Stimulated activated naive B cell treated with anti-CD40 and anti-IgM and Interleukin-4, amounts not matched to agents 10 μg/mL and 1 μg/mL and 100 μg/mL, for 72 hours (primary cell): ENCODE data around the gene SLC12A6.
A peak's percentile ranks its signal among the peaks of the same experiment; 100 is the strongest.

Experiments used
- ATAC-seq, 2 donors: fragments of 150-1000 bp; cut with Tn5 transposase; replicated peaks; 2 replicates each; pipeline ENCODE4 v1.10.0; 2021; ENCODE audit warnings: moderate library complexity in 1 of 2
- DNase-seq: peaks from one replicate; pipeline ENCODE4 v3.0.0; 2021
- H3K27ac Mint-ChIP-seq: one replicate; pipeline ENCODE4 v1.8.0; 2022; ENCODE audit warnings: mild to moderate bottlenecking, mixed read lengths
- H3K27me3 Mint-ChIP-seq, 2 donors: one replicate each; pipeline ENCODE4 v1.8.0; 2022; ENCODE audit warnings: mixed read lengths in 2 of 2
- H3K36me3 Mint-ChIP-seq, 2 donors: one replicate each; pipeline ENCODE4 v1.8.0; 2022; ENCODE audit warnings: mixed read lengths in 2 of 2, mild to moderate bottlenecking in 1 of 2
- H3K4me1 Mint-ChIP-seq, 2 donors: one replicate each; pipeline ENCODE4 v1.8.0; 2022; ENCODE audit warnings: mixed read lengths in 2 of 2, mild to moderate bottlenecking in 1 of 2
- H3K4me3 Mint-ChIP-seq, 2 donors: one replicate each; pipeline ENCODE4 v1.8.0; 2022; ENCODE audit warnings: mild to moderate bottlenecking in 2 of 2, mixed read lengths in 2 of 2, moderate library complexity in 1 of 2
- H3K9me3 Mint-ChIP-seq, 2 donors: one replicate each; pipeline ENCODE4 v1.8.0; 2022; ENCODE audit warnings: mixed read lengths in 2 of 2, mild to moderate bottlenecking in 1 of 2

Gene SLC12A6

DNA sequence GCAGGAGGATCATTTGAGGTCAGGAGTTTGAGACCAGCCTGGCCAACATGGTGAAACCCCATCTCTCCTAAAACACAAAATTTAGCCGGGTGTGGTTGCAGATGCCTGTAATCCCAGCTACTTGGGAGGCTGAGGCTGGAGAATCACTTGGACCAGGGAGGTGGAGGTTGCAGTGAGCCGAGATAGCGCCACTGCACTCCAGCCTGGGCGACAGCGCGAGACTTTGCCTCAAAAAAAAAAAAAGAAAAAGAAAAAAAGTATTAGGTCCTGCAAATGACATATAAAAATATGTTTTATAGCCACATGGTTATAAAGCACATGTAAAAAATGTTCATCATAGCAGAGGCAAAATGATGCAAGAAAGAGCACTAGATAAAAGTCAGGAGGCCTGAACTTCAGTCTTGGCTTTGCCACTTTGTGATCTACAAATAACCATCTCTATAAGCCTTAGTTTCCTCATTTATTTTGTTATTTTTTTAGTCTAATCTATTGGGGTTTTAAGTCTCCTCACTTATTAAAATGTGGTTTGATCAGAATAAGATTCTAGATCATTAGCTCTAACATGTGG is 4.9 kb downstream of the SLC12A6 start:
- peaks cover 6 to 28% of the 10 kb centered on the region in 2 donors for H3K36me3 Mint-ChIP-seq
- peak overlapping the region; percentile 7 for H3K27ac Mint-ChIP-seq
- no peak for ATAC-seq
- no peak for DNase-seq
- peak overlapping the region in 1 of 2 donors; percentile 0 for H3K4me3 Mint-ChIP-seq
- H3K9me3 Mint-ChIP-seq = no peaks in the 10 kb centered on the region
- H3K27me3 Mint-ChIP-seq = no peaks in the 10 kb centered on the region
- H3K4me1 Mint-ChIP-seq = peaks cover 36 to 78% of the 10 kb centered on the region in 2 donors

DNA sequence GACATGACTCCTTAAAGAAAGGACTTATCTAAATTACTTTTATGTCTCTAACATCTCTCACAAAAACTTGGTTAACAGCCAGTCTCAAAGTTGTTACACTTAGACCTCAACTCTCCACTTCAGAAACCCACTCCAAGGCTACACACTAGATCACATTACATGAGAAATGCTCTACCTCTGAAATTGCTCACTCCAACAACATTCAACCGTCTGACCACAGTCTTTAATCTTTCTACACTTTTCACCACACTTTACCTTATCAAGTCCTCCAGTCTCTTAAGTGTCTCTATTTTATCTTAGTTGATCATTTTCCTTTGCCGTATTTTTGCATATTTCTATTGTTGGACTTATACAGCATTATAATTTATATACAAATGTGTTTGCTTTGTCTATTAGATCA is 5.8 kb downstream of the SLC12A6 start:
- H3K27ac Mint-ChIP-seq = peak overlapping the region; percentile 7
- H3K9me3 Mint-ChIP-seq = no peaks in the 10 kb centered on the region
- H3K4me1 Mint-ChIP-seq = peaks cover 32 to 78% of the 10 kb centered on the region in 2 donors
- ATAC-seq = no peak
- H3K4me3 Mint-ChIP-seq = peak overlapping the region; percentile 0 to 22
- DNase-seq = no peak
- H3K27me3 Mint-ChIP-seq = no peaks in the 10 kb centered on the region
- peaks cover 4 to 23% of the 10 kb centered on the region in 2 donors for H3K36me3 Mint-ChIP-seq

DNA sequence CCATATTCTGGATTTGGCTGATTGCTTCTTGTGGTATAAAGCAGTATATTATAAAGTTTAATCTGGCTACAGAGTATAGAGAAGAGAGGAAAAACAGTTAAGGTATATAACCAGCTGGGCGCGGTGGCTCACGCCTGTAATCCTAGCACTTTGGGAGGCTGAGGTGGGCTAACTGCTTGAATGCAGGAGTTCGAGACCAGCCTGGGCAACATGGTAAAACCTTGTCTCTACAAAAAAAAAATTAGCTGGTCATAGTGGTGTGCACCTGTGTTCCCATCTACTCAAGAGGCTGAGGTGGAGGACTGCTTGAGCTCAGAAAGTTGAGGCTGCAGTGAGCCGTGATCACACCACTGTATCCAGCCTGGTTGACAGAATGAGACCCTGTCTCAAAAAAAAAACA is 7.3 kb downstream of the SLC12A6 start:
- Mint-ChIP-seq H3K36me3 (peaks cover 4 to 22% of the 10 kb centered on the region in 2 donors), H3K27me3 (no peaks in the 10 kb centered on the region), H3K4me1 (peaks cover 33 to 75% of the 10 kb centered on the region in 2 donors), H3K27ac (peak overlapping the region; percentile 80), H3K4me3 (peak overlapping the region; percentile 2 to 28), H3K9me3 (no peaks in the 10 kb centered on the region)
- no peak for DNase-seq
- ATAC-seq = no peak

DNA sequence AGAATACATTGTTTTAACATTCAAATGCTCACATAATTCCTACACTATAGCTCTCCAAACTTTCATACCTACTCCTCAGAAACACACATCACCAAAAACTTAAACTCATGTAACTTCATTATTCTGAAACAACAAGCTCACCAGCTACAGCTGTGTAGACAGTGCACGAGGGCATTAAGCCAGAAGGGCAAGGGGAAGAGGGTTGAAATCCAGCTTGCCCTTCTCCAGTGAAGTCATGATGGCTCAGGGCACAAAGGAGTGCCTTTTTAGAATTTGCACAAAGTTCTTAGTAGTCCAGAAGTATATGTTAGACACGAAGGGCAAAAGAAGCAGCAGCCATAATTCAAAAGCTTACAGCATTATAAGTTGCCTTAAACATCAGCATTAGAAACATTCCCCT is 8.6 kb downstream of the SLC12A6 start:
- H3K27ac Mint-ChIP-seq = peak overlapping the region; percentile 70
- no peaks in the 10 kb centered on the region for H3K9me3 Mint-ChIP-seq
- H3K36me3 Mint-ChIP-seq = peaks cover 4 to 20% of the 10 kb centered on the region in 2 donors
- H3K4me1 Mint-ChIP-seq = peaks cover 32 to 76% of the 10 kb centered on the region in 2 donors
- H3K27me3 Mint-ChIP-seq = no peaks in the 10 kb centered on the region
- peak overlapping the region; percentile 5 to 26 for H3K4me3 Mint-ChIP-seq
- ATAC-seq (no peak), DNase-seq (no peak)

- peaks cover 6 to 20% of the 10 kb centered on the region in 2 donors for H3K36me3 Mint-ChIP-seq
- ATAC-seq = peak; percentile 44 to 45
- peaks cover 31 to 76% of the 10 kb centered on the region in 2 donors for H3K4me1 Mint-ChIP-seq
- DNase-seq = no peak
- peak overlapping the region; percentile 87 for H3K27ac Mint-ChIP-seq
- peak overlapping the region; percentile 26 to 36 for H3K4me3 Mint-ChIP-seq
- H3K9me3 Mint-ChIP-seq = peaks cover 0 to 1% of the 10 kb centered on the region in 2 donors
- H3K27me3 Mint-ChIP-seq = no peaks in the 10 kb centered on the region
These were observed 9.7 kb downstream of the SLC12A6 start for GRCh38 chr15:34327906-34328305.

GRCh38 chr15:34325368-34325767 is 12.2 kb downstream of the SLC12A6 start:
- H3K27ac Mint-ChIP-seq = no peak overlapping the region
- ATAC-seq = peak; percentile 32 to 47
- peaks cover 7 to 22% of the 10 kb centered on the region in 2 donors for H3K36me3 Mint-ChIP-seq
- peak overlapping the region in 1 of 2 donors; percentile 23 for H3K4me3 Mint-ChIP-seq
- H3K27me3 Mint-ChIP-seq = no peaks in the 10 kb centered on the region
- DNase-seq = no peak
- peaks cover 27 to 73% of the 10 kb centered on the region in 2 donors for H3K4me1 Mint-ChIP-seq
- peaks cover 0 to 2% of the 10 kb centered on the region in 2 donors for H3K9me3 Mint-ChIP-seq

DNA sequence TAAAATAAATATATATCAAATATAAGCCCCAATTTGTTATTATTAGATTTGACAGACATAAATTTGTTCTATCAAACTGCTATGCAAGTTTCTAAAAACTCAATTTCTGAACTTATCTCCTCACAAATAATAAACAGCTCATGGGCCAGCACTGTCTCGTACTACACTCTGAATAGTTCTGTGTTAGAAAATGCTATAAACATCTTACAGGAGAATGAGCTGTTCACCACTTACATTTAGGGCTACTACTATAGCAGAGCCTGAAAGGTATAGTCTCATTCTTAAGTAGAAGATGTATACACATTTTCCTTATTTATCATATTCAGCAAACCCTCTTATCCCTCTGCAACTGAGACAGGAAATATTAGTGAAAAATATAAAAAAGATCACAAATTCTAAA is 12.6 kb downstream of the SLC12A6 start:
- DNase-seq (no peak), ATAC-seq (no peak)
- H3K27ac Mint-ChIP-seq = no peak overlapping the region
- peaks cover 8 to 21% of the 10 kb centered on the region in 2 donors for H3K36me3 Mint-ChIP-seq
- peak overlapping the region; percentile 48 to 52 for H3K4me3 Mint-ChIP-seq
- H3K27me3 Mint-ChIP-seq = no peaks in the 10 kb centered on the region
- peaks cover 29 to 73% of the 10 kb centered on the region in 2 donors for H3K4me1 Mint-ChIP-seq
- H3K9me3 Mint-ChIP-seq = peaks cover 0 to 2% of the 10 kb centered on the region in 2 donors

- Mint-ChIP-seq H3K4me1 (peaks cover 29 to 73% of the 10 kb centered on the region in 2 donors), H3K9me3 (peaks cover 0 to 2% of the 10 kb centered on the region in 2 donors), H3K36me3 (peaks cover 8 to 20% of the 10 kb centered on the region in 2 donors), H3K4me3 (no peak overlapping the region), H3K27me3 (no peaks in the 10 kb centered on the region), H3K27ac (peak overlapping the region; percentile 59)
- ATAC-seq = no peak
- no peak for DNase-seq
These were observed 14.4 kb downstream of the SLC12A6 start for GRCh38 chr15:34323217-34323616.

GRCh38 chr15:34318277-34319079 is 19.1 kb downstream of the SLC12A6 start:
- Mint-ChIP-seq H3K27me3 (no peaks in the 10 kb centered on the region), H3K36me3 (peaks cover 17 to 34% of the 10 kb centered on the region in 2 donors), H3K27ac (peak overlapping the region; percentile 93), H3K9me3 (peaks cover 0 to 2% of the 10 kb centered on the region in 2 donors), H3K4me3 (peak overlapping the region; percentile 95 to 97), H3K4me1 (peaks cover 33 to 69% of the 10 kb centered on the region in 2 donors)
- ATAC-seq = peak; percentile 79
- no peak for DNase-seq

DNA sequence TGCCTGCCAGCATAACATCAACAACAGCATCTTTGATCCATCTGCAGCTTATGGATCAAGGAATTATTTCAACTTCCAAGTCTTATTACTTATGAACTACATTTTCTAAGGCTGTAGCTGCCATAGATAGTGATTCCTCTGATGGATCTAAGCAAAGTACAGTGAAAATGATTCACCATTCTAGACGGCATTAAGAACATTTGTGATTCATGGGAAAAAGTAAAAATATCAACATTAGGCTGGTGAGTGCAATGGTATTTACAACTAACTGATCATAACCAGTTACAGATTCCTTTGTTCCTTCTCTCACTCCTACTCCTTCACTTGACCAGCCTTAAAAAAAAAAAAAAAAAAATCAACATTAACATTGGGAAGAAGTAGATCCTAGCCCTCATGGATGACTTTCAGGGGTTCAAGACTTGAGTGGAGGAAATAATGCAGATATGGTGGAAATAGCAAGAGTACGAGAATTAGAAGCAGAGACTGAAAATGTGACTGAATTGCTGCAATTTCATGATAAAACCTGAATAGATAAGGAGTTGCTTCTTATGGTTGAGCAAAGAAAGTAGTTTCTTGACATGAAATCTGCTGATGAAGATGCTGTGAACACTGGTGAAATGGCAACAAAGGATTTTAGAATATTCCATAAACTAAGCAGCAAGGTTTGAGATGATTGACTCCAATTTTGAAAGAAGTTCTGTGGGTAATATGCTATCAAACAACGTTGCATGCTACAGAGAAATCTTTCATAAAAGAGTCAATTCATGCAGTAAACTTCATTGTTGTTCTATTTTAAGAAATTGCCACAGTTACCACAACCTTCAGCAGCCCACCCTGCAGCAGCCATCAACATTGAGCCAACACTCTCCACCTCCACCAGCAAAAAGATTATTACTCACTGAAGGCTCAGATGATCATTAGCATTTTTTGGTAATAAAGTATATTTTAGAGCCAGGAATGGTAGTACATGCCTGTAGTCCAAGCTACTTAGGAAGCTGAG is 22.8 kb downstream of the SLC12A6 start:
- DNase-seq (no peak), ATAC-seq (no peak)
- Mint-ChIP-seq H3K9me3 (no peaks in the 10 kb centered on the region), H3K36me3 (peaks cover 14 to 33% of the 10 kb centered on the region in 2 donors), H3K27me3 (no peaks in the 10 kb centered on the region), H3K27ac (no peak overlapping the region), H3K4me3 (peak overlapping the region in 1 of 2 donors; percentile 23), H3K4me1 (peaks cover 37 to 58% of the 10 kb centered on the region in 2 donors)

- ATAC-seq (no peak), DNase-seq (no peak)
- Mint-ChIP-seq H3K4me3 (no peak overlapping the region), H3K36me3 (peaks cover 21 to 45% of the 10 kb centered on the region in 2 donors), H3K4me1 (peaks cover 31 to 52% of the 10 kb centered on the region in 2 donors), H3K27me3 (no peaks in the 10 kb centered on the region), H3K27ac (no peak overlapping the region), H3K9me3 (no peaks in the 10 kb centered on the region)
These were observed 26.0 kb downstream of the SLC12A6 start for GRCh38 chr15:34311563-34311962.

DNA sequence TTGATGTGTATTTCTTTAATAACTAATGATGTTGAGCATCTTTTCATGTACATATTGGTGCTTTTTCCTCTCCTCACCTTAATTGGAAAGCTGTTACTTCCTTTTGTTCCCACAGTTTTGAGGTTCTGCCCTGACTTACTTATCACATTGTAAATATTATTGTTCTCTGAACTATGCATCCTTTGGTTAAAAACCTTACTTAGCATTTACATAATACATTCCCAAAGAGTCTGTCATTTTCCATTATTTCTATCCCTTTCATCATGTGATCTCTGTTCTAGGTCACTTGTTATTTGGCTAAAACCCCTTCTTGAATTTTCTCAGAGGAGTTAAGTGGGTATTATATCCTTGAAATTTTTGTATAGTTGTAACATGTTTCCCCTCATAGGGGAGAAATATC is 33.0 kb downstream of the SLC12A6 start:
- Mint-ChIP-seq H3K36me3 (peaks cover 29 to 40% of the 10 kb centered on the region in 2 donors), H3K4me1 (peaks cover 31 to 60% of the 10 kb centered on the region in 2 donors), H3K27ac (no peak overlapping the region), H3K4me3 (no peak overlapping the region), H3K27me3 (no peaks in the 10 kb centered on the region), H3K9me3 (no peaks in the 10 kb centered on the region)
- ATAC-seq (no peak), DNase-seq (no peak)

- peaks cover 20 to 36% of the 10 kb centered on the region in 2 donors for H3K36me3 Mint-ChIP-seq
- ATAC-seq (no peak), DNase-seq (no peak)
- peaks cover 38 to 57% of the 10 kb centered on the region in 2 donors for H3K4me1 Mint-ChIP-seq
- H3K27ac Mint-ChIP-seq = peak overlapping the region; percentile 37
- H3K9me3 Mint-ChIP-seq = no peaks in the 10 kb centered on the region
- H3K4me3 Mint-ChIP-seq = no peak overlapping the region
- no peaks in the 10 kb centered on the region for H3K27me3 Mint-ChIP-seq
These were observed 36.5 kb downstream of the SLC12A6 start for GRCh38 chr15:34301058-34301457.

GRCh38 chr15:34297059-34297458 is 40.5 kb downstream of the SLC12A6 start:
- no peak overlapping the region for H3K4me3 Mint-ChIP-seq
- H3K4me1 Mint-ChIP-seq = peaks cover 30 to 31% of the 10 kb centered on the region in 2 donors
- no peaks in the 10 kb centered on the region for H3K9me3 Mint-ChIP-seq
- no peak overlapping the region for H3K27ac Mint-ChIP-seq
- DNase-seq (no peak), ATAC-seq (no peak)
- H3K36me3 Mint-ChIP-seq = peaks cover 13 to 37% of the 10 kb centered on the region in 2 donors
- H3K27me3 Mint-ChIP-seq = no peaks in the 10 kb centered on the region
